Testis (tissue), 3 donors: ENCODE measurements around the gene POLDIP3. TPM values are rescaled to one million over a fixed set of nuclear protein-coding genes. Genes with fewer than 3 reads are reported as not detected.
A peak's percentile ranks its signal among the peaks of the same experiment; 100 is the strongest.
"Not testable (repeated sequence)": the region's sequence is repeated elsewhere in the genome, so short reads cannot be mapped to it uniquely, and the experiment has no call there.

ENCODE experiments used
- DNase-seq: peaks from one replicate; pipeline ENCODE4 v3.0.0-alpha.2; 2019
- H3K27ac ChIP-seq, 2 donors: fragments of 200-600 bp; sonication (generic); one replicate each; pipeline ENCODE4 v1.5.1; 2019
- H3K27me3 ChIP-seq: fragments of 200-600 bp; sonication (generic); one replicate; pipeline ENCODE4 v1.5.1; 2019
- H3K36me3 ChIP-seq: fragments of 200-600 bp; sonication (generic); one replicate; pipeline ENCODE4 v1.5.1; 2017; ENCODE audit warnings: low read depth; ENCODE audit errors: missing control alignments
- H3K4me1 ChIP-seq: fragments of 200-600 bp; sonication (generic); one replicate; pipeline ENCODE4 v1.5.1; 2019
- H3K4me3 ChIP-seq, 2 donors: fragments of 200-600 bp; sonication (generic); one replicate each; pipeline ENCODE4 v1.5.1; 2017 to 2019
- H3K9me3 ChIP-seq: fragments of 200-600 bp; sonication (generic); one replicate; pipeline ENCODE4 v1.5.1; 2017
- POLR2A ChIP-seq: fragments of 450-650 bp; IDR thresholded peaks from one replicate; pipeline ENCODE4 v1.6.1; 2017; ENCODE audit warnings: antibody characterized with exemption, mild to moderate bottlenecking, moderate library complexity
- WGBS, 2 donors: methylation state at CpG; one replicate each; pipeline ENCODE4 v1.1.5; 2018; 5-methylcytosine and 5-hydroxymethylcytosine counted together
- intact Hi-C: fragments of 100-400 bp; cut with DNase I; formaldehyde crosslinking; loops from one replicate; pipeline ENCODE4 v1.15.1; 2023; ENCODE audit warnings: low total_unique reads
- polyA plus RNA-seq: library from polyadenylated mRNA; stranded (reverse); fragments of 350-450 nt; fragmentation: Illumina TruSeq; extraction: RNeasy Lipid Tissue Mini Kit (QIAGEN cat#74804); gene quantifications from one replicate; pipeline ENCODE4 v1.2.3, GENCODE V29; 2014; ENCODE audit warnings: low read depth, low replicate concordance; ENCODE audit not compliant: insufficient read depth
- total RNA-seq, 2 donors: library from RNA; depleted of rRNA; stranded (reverse); fragments of >200 nt; gene quantifications; one replicate each; pipeline ENCODE4 v1.2.3, GENCODE V29; 2016
- TF ChIP-seq, protein P1 (sequence below), 3 experiments: fragments of 450-650 bp in 2 of 3; fragments of 200-600 bp in 1 of 3; sonication (generic) in 1 of 3; IDR thresholded peaks; one replicate each; pipeline ENCODE4 v1.5.1; 2016 to 2019; ENCODE audit warnings: antibody characterized with exemption in 3 of 3, mild to moderate bottlenecking in 2 of 3, moderate library complexity in 1 of 3

The POLDIP3 gene
- total and polyA plus RNA-seq, 3 donors from 2014 or later: 57.5 to 76.9 (median 60.5) TPM

DNA sequence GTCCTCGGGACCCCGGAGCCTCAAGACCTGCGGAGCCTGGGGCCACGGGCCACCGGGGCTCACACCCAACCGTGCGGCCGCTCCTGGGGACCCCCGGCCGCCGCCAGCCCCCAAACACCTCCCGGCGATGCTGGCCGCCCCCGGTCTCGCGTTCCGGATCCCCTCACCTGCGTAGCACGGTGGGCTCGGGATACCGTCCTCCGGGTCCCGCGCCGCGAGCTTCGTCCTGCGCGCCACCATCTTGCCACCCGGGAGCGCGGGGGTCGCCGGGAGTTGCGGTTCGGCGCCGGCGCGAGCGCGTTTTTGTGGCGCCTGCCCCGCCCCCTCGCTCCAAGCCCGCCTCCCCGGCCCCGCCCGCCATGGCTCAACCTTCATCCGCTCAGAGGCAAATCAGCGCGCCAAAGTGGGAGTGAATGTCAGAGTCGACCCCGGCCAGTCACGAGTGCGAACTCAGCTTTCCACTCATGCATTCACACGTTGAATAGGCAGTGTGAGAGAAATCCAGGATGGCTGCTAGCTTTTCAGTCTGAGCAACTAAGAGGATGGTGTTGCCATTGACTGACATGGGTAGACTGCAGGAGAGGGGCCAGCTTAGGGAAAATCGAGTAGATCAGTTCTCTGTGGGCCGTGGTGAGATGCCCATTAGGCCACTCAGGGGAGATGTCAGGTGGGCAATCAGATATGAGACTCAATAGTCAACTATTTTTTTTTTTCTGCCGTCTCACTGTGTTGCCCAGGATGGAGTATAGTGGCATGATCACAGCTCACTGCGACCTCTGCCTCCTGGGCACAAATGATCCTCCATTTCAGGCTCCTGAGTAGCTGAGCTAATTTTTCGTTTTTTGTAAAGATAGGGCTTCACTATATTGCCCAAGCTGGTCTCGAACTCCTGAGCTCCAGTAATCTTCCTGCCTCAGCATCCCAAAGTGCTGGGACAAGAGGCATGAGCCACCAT lies 32.6 kb downstream of the POLDIP3 start:
- peak; percentile 90 for DNase-seq
- H3K4me1 ChIP-seq: peaks cover 7% of the 10 kb centered on the region
- WGBS, 2 donors: 6 to 15% methylated on average over 20 to 61 of the region's 64 CpGs
- H3K36me3 ChIP-seq: no peaks in the 10 kb centered on the region
- peak overlapping the region in 1 of 2 donors; percentile 53 for H3K27ac ChIP-seq
- TF ChIP-seq POLR2A: no peak
- TF ChIP-seq, protein P1, sequence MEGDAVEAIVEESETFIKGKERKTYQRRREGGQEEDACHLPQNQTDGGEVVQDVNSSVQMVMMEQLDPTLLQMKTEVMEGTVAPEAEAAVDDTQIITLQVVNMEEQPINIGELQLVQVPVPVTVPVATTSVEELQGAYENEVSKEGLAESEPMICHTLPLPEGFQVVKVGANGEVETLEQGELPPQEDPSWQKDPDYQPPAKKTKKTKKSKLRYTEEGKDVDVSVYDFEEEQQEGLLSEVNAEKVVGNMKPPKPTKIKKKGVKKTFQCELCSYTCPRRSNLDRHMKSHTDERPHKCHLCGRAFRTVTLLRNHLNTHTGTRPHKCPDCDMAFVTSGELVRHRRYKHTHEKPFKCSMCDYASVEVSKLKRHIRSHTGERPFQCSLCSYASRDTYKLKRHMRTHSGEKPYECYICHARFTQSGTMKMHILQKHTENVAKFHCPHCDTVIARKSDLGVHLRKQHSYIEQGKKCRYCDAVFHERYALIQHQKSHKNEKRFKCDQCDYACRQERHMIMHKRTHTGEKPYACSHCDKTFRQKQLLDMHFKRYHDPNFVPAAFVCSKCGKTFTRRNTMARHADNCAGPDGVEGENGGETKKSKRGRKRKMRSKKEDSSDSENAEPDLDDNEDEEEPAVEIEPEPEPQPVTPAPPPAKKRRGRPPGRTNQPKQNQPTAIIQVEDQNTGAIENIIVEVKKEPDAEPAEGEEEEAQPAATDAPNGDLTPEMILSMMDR (IDR thresholded peaks at IDR 0.05): no peak
- H3K9me3 ChIP-seq: no peaks in the 10 kb centered on the region
- peak overlapping the region; percentile 83 to 88 for H3K4me3 ChIP-seq
- H3K27me3 ChIP-seq: no peaks in the 10 kb centered on the region
- intact Hi-C loops: no loop called here

DNA sequence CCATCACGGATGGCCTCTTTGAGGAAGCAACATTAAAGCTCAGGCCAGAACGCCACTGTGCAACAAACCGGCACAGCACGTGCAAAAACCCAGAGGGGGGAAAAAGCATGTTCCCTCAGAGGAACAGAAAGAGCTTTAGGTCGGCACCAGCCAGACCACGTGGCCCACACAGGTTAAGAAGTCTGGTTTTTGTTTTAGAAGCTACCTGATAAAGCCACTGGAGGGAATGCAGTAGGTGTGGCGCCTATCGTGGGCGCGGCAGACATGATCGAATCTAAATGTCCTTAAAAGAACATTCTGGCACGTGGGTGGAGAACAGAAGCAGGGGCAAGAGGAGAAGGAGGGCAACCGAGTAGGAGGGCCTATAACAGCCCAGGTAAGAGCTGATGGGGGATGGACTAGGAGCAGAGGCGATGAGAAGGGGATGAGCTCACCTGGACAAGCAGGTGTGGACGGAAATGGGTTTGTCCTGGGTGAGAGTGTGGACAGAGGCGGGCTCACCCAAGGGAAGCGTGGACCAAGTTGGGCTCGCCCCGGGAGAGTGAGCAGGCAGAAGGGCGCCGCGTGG lies 33.4 kb downstream of the POLDIP3 start:
- peak overlapping the region; percentile 83 to 88 for H3K4me3 ChIP-seq
- H3K36me3 ChIP-seq, intact Hi-C loops, DNase-seq, H3K4me1 ChIP-seq, H3K9me3 ChIP-seq, H3K27me3 ChIP-seq: not testable (repeated sequence)
- 0% methylated on average over 4 to 14 of the region's 22 CpGs for WGBS, 2 donors
- peak overlapping the region in 1 of 2 donors; percentile 53 for H3K27ac ChIP-seq

DNA sequence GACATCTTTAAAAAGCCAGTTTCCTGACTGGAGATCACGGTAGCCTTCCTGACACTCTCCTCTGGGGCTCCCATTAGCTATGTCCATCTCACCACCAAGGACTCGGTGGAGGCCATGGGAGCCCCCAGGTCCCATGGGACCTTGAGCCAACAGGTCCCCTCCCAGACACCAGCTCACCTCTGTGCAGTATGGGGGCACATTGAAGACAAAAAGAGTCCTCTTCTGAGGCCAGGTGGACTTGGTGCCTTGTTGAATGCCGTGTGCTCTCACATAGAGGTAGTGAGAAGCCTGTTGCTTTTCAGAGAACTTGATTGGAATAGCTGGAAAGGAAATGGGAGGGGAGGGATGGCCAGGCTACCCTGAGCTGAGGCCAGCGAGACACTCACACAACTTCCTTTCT lies 34.6 kb downstream of the POLDIP3 start:
- H3K36me3 ChIP-seq: not testable (repeated sequence)

DNA sequence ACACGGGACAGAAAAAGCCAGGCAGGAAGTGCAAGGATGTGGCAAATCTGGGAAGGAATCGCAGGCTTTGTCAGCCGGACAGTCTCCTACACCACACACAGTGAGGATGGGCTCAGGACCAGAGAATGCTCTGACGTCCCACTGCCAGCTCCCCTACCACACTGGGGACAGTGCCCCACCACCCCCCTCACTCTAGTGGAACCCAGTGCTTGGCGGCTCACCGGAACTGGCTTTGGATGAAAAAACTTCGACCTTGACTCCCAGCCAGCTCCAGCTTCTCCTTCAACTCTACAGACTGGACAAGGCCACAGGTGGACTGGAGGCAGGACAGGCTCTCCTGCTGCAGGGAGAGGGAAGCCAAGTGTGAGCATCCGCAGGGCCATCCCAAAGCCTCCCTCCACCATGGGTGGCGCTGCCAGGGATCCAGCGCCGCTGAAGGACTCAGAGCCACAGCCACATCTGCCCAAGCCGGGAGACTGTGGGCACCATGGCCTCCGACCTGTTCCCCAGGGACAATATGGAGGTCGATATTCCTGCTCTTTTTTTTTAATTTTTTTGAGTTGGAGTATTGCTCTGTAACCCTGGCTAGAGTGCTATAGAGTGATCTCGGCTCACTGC lies 37.0 kb downstream of the POLDIP3 start:
- H3K9me3 ChIP-seq: no peaks in the 10 kb centered on the region
- intact Hi-C loops: no loop called here
- no peak overlapping the region for H3K27ac ChIP-seq
- H3K4me3 ChIP-seq: no peak overlapping the region
- TF ChIP-seq, protein P1 (IDR thresholded peaks at IDR 0.05): no peak
- no peak for TF ChIP-seq POLR2A
- H3K27me3 ChIP-seq: no peaks in the 10 kb centered on the region
- DNase-seq: no peak
- WGBS, 2 donors: 57 to 70% methylated on average over 14 of the region's 15 CpGs
- peaks cover 12% of the 10 kb centered on the region for H3K4me1 ChIP-seq
- no peaks in the 10 kb centered on the region for H3K36me3 ChIP-seq

More for the DNA sequence above, 34.6 kb downstream of the POLDIP3 start:
- WGBS, 2 donors: 83 to 87% methylated on average over 2 to 3 of the region's 4 CpGs
- intact Hi-C loops, H3K27ac ChIP-seq, H3K27me3 ChIP-seq, H3K4me1 ChIP-seq, H3K9me3 ChIP-seq, DNase-seq, H3K4me3 ChIP-seq: not testable (repeated sequence)

DNA sequence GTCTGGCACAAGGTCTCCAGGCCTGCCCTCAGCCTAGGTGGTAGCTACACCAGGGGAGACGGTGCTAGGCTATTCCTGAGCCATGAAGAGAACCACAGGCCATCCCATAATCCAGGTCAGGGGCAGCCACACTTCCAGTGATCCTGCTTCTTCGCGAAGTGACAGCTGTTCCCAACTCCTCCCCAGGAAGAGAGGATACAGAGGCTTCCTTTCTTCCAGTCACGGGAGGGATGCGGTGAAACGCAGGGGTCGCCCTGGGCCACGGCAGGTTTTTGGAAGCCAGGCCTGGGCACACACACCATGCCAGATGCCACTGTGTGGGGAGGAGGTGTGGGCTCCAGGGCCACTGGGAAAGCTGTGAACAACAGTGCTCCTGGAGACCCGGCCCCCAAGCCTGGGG lies 37.5 kb downstream of the POLDIP3 start:
- H3K27me3 ChIP-seq, H3K27ac ChIP-seq, DNase-seq, H3K36me3 ChIP-seq, H3K9me3 ChIP-seq, intact Hi-C loops, H3K4me1 ChIP-seq, H3K4me3 ChIP-seq: not testable (repeated sequence)
- 44 to 77% methylated on average over 1 to 8 of the region's 9 CpGs for WGBS, 2 donors

DNA sequence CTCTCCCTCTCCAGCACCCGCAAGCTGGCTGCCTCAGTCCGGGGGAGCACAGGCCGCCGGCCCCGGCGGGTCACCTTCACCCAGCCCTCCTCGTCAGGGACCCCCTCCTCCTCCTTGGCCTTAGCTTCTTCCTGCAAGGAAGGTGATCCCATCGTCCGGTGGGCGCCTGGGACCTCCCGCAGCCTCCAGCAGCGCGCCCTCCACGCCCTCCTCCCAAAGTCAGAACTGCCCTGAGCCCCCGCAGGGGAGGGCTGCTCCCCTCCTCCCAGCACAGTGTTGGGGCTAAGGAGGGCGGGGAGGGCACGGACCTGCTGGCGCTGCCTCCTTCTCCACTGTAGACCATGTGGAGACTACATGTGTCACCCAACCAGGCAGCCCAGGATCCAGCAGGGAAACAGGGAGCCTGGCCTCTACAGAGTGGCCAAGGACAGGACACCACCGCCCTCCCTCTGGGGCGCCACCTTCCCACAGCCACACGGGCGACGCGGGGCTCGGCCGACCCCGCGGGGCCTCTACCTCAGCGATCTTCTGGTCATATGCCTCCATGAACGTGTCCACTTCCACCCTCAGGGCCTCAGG lies 38.6 kb downstream of the POLDIP3 start:
- DNase-seq, H3K27ac ChIP-seq, H3K36me3 ChIP-seq, H3K27me3 ChIP-seq, H3K4me3 ChIP-seq, H3K4me1 ChIP-seq, H3K9me3 ChIP-seq, intact Hi-C loops: not testable (repeated sequence)
- 91 to 100% methylated on average over 1 to 30 of the region's 30 CpGs for WGBS, 2 donors

DNA sequence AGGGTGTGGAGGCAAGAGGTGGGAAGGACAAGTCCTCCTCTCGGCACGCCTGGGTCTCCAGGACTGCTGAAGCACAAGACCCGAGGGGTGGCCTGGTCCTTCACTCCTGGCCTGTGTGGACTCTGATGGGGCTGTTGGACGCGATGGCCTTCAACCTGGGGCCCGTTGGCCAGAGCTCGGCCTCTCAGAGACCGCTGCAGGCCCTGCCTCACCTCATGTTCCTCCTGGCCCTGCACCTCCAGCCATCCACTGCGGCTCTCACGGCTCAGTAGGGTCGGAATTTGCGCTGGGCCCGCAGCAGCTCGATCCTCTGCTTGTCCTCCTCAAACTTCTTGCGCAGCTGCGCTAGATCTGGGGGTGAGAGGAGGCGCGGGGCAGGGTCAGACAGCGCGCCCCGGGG lies 40.2 kb downstream of the POLDIP3 start:
- H3K9me3 ChIP-seq, DNase-seq, H3K27me3 ChIP-seq, H3K4me3 ChIP-seq, intact Hi-C loops, H3K4me1 ChIP-seq, H3K27ac ChIP-seq, H3K36me3 ChIP-seq: not testable (repeated sequence)
- WGBS, 2 donors: 75 to 89% methylated on average over 3 to 17 of the region's 21 CpGs

DNA sequence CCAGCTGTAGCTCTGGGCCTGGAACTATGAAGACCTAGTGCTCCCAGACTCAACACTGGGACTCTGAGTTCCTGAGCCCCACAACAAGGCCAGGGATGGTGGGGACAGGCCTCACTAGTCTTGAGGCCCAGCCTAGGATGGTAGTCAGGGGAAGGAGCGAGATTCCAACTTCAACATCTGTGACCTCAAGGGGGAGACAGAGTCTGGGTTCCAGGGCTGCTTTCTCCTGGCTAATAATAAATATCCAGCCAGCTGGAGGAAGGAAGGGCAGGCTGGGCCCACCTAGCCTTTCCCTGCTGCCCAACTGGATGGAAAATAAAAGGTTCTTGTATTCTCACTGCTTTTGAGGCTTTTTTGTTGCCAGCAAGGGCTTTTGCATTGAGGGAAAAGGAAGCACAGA lies 40.6 kb downstream of the POLDIP3 start:
- WGBS, 2 donors: 80% methylated on average over 1 of the region's 1 CpG; no CpG with 5 or more reads in 1 of the 2 donors
- H3K4me1 ChIP-seq, DNase-seq, H3K27me3 ChIP-seq, H3K4me3 ChIP-seq, H3K9me3 ChIP-seq, intact Hi-C loops, H3K27ac ChIP-seq, H3K36me3 ChIP-seq: not testable (repeated sequence)

DNA sequence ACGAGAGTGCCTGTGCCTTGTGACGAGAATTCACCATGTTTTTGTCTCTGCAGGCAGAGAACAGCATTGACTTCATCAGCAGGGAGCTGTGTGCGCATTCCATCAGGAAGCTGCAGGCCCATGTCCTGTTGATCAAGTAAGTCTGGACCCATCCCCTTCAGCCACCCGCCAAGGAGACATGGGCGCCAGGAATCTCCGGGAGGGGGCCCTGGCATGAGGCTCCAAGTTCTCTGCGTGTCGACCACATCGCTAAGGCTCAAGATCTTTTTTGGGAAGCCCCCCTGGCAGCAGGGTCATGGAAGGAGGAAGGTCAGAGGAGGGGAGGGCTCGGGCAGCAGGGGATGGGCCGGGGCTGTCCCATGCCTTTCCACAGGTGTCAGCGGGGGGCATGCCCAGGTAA lies 43.6 kb downstream of the POLDIP3 start:
- H3K9me3 ChIP-seq, H3K4me3 ChIP-seq, H3K36me3 ChIP-seq, H3K4me1 ChIP-seq, H3K27me3 ChIP-seq, H3K27ac ChIP-seq, intact Hi-C loops, DNase-seq: not testable (repeated sequence)
- 98% methylated on average over 6 of the region's 12 CpGs; no CpG with 5 or more reads in 1 of the 2 donors for WGBS, 2 donors
